Suprapubic skin (tissue), 4 donors: ENCODE measurements around the gene DUSP3. TPM values are rescaled to one million over a fixed set of nuclear protein-coding genes. Genes with fewer than 3 reads are reported as not detected.

Experiments
- DNase-seq, 2 donors: peaks; one replicate each; pipeline ENCODE4 v3.0.0-alpha.2; 2019; ENCODE audit warnings: low spot score in 2 of 2
- H3K27ac ChIP-seq: fragments of 200-600 bp; sonication (generic); one replicate; pipeline ENCODE4 v1.5.1; 2019
- H3K27me3 ChIP-seq: fragments of 200-600 bp; sonication (generic); one replicate; pipeline ENCODE4 v1.5.1; 2019
- H3K36me3 ChIP-seq: fragments of 200-600 bp; sonication (generic); one replicate; pipeline ENCODE4 v1.5.1; 2019
- H3K4me1 ChIP-seq: fragments of 200-600 bp; sonication (generic); one replicate; pipeline ENCODE4 v1.5.1; 2019
- H3K4me3 ChIP-seq: fragments of 200-600 bp; sonication (generic); one replicate; pipeline ENCODE4 v1.5.1; 2019; ENCODE audit warnings: mild to moderate bottlenecking
- H3K9me3 ChIP-seq: fragments of 200-600 bp; sonication (generic); one replicate; pipeline ENCODE4 v1.5.1; 2019
- CTCF ChIP-seq, 2 donors: fragments of 200-600 bp in 1 of 2; fragments of 450-650 bp in 1 of 2; sonication (generic) in 1 of 2; IDR thresholded peaks; one replicate each; pipeline ENCODE4 v1.5.1; 2016 to 2019; ENCODE audit warnings: antibody characterized with exemption in 2 of 2, mild to moderate bottlenecking in 1 of 2, moderate library complexity in 1 of 2
- EP300 ChIP-seq: sonication (generic); formaldehyde crosslinking; IDR thresholded peaks from one replicate; pipeline ENCODE4 v1.6.1; 2017; ENCODE audit warnings: antibody characterized with exemption
- POLR2A ChIP-seq, 2 donors: fragments of 450-650 bp; IDR thresholded peaks; one replicate each; pipeline ENCODE4 v1.6.1; 2017; ENCODE audit warnings: antibody characterized with exemption in 2 of 2, mild to moderate bottlenecking in 2 of 2, moderate library complexity in 2 of 2
- POLR2AphosphoS5 ChIP-seq, 3 donors: sonication (generic); formaldehyde crosslinking; IDR thresholded peaks; one replicate each; pipeline ENCODE4 v1.6.1; 2017; ENCODE audit warnings: antibody characterized with exemption in 3 of 3
- WGBS: methylation state at CpG from one replicate; pipeline ENCODE4 v1.1.5; 2018; 5-methylcytosine and 5-hydroxymethylcytosine counted together
- total RNA-seq, 4 donors: library from RNA; depleted of rRNA; stranded (reverse); fragments of >200 nt; gene quantifications; one replicate each; pipeline ENCODE4 v1.1.0, GENCODE V29; 2016

Gene DUSP3
- total RNA-seq, 4 donors from 2014 or later: 34.8 to 48.5 (median 42.7) TPM

GRCh38 chr17:43718544-43718943 lies 60.2 kb downstream of the DUSP3 start:
- H3K9me3 ChIP-seq: no peaks in the 10 kb centered on the region
- no peak for DNase-seq
- H3K36me3 ChIP-seq: no peaks in the 10 kb centered on the region
- TF ChIP-seq POLR2A (IDR thresholded peaks at IDR 0.05) (no peak), CTCF (IDR thresholded peaks at IDR 0.05) (no peak), POLR2AphosphoS5 (IDR thresholded peaks at IDR 0.05) (no peak)
- no peaks in the 10 kb centered on the region for H3K27me3 ChIP-seq
- 41% methylated on average over 5 of the region's 5 CpGs for WGBS
- H3K4me1 ChIP-seq: peaks cover 21% of the 10 kb centered on the region
- no peak overlapping the region for H3K27ac ChIP-seq
- no peak overlapping the region for H3K4me3 ChIP-seq

GRCh38 chr17:43717913-43718312 lies 60.9 kb downstream of the DUSP3 start:
- TF ChIP-seq POLR2AphosphoS5 (IDR thresholded peaks at IDR 0.05) (no peak), CTCF (IDR thresholded peaks at IDR 0.05) (no peak), POLR2A (IDR thresholded peaks at IDR 0.05) (no peak), EP300 (no peak)
- H3K27me3 ChIP-seq: no peaks in the 10 kb centered on the region
- no peak for DNase-seq
- no peak overlapping the region for H3K4me3 ChIP-seq
- 66% methylated on average over 6 of the region's 6 CpGs for WGBS
- no peaks in the 10 kb centered on the region for H3K9me3 ChIP-seq
- H3K4me1 ChIP-seq: peaks cover 28% of the 10 kb centered on the region
- H3K36me3 ChIP-seq: no peaks in the 10 kb centered on the region
- no peak overlapping the region for H3K27ac ChIP-seq

Other genes starting within 250 kb of the DUSP3 start
- gene ETV4, start 232.6 kb downstream of the DUSP3 start, total RNA-seq: 1 to 10 TPM; 5.6 to 7.1 (median 6.3) TPM
- 1 to 10 TPM; 2.7 to 6.4 (median 4.2) TPM for gene MEOX1, start 117.1 kb downstream of the DUSP3 start, total RNA-seq
- gene SOST, start 20.2 kb downstream of the DUSP3 start, total RNA-seq: not detected
- gene CFAP97D1, start 1.5 kb upstream of the DUSP3 start, total RNA-seq: under 1 TPM in 3 of 4 donors, not detected in 1; 0.10 to 0.48 (median 0.13) TPM
- 1 to 10 TPM; 5.4 to 8.0 (median 5.9) TPM for gene MPP3, start 54.2 kb upstream of the DUSP3 start, total RNA-seq
- gene CD300LG, start 68.2 kb upstream of the DUSP3 start, total RNA-seq: 10 to 100 TPM in 2 of 4 donors, 1 to 10 TPM in 2; 6.8 to 21.4 (median 9.5) TPM
- 1 to 10 TPM; 2.3 to 2.7 (median 2.5) TPM for gene MPP2, start 128.6 kb upstream of the DUSP3 start, total RNA-seq
- not detected for gene PPY, start 163.5 kb upstream of the DUSP3 start, total RNA-seq
- not detected for gene PYY, start 175.0 kb upstream of the DUSP3 start, total RNA-seq
- 1 to 10 TPM in 2 of 4 donors, under 1 TPM in 2; 0.73 to 1.9 (median 0.99) TPM for gene NAGS, start 225.6 kb upstream of the DUSP3 start, total RNA-seq
- 10 to 100 TPM; 20.7 to 48.5 (median 43.6) TPM for gene TMEM101, start 236.0 kb upstream of the DUSP3 start, total RNA-seq